GM12878 (cell line): ENCODE results near the gene DVL2. TPM values are rescaled to one million over a fixed set of nuclear protein-coding genes. Genes with fewer than 3 reads are reported as not detected.

Source experiments
- BMI1 ChIP-seq: fragments of 450-650 bp; IDR thresholded peaks from 2 replicates; pipeline ENCODE4 v1.6.1; 2016; ENCODE audit warnings: mild to moderate bottlenecking, moderate library complexity, borderline replicate concordance
- CBX3 ChIP-seq: fragments of 200-600 bp; sonication (generic); IDR thresholded peaks from 2 replicates; pipeline ENCODE4 v1.6.1; 2016; ENCODE audit warnings: low read depth, borderline replicate concordance
- CHD2 ChIP-seq: IDR thresholded peaks from 2 replicates; pipeline ENCODE4 v1.6.1; 2011; ENCODE audit warnings: low read depth, low read length, improper control_type of control experiment, borderline replicate concordance
- CUX1 ChIP-seq: IDR thresholded peaks from 2 replicates; pipeline ENCODE4 v1.6.1; 2012; ENCODE audit warnings: improper control_type of control experiment, low read depth, low read length; ENCODE audit not compliant: insufficient replicate concordance
- ESRRA ChIP-seq: IDR thresholded peaks from 2 replicates; pipeline ENCODE4 v1.6.1; 2012; ENCODE audit warnings: mild to moderate bottlenecking, low read length, improper control_type of control experiment
- FOS ChIP-seq: IDR thresholded peaks from 3 replicates; pipeline ENCODE4 v1.6.1; 2011; ENCODE audit warnings: borderline replicate concordance; ENCODE audit not compliant: insufficient read length; ENCODE audit errors: extremely low read depth
- HCFC1 ChIP-seq: fragments of 150-350 bp; IDR thresholded peaks from 2 replicates; pipeline ENCODE4 v1.6.1; 2014; ENCODE audit warnings: low read length
- IKZF2 ChIP-seq, 2 experiments: fragments of 450-650 bp; IDR thresholded peaks; 2 replicates each; pipeline ENCODE4 v1.6.1; 2017; ENCODE audit warnings: mild to moderate bottlenecking in 2 of 2, moderate library complexity in 2 of 2
- KLF5 ChIP-seq: fragments of 450-650 bp; IDR thresholded peaks from 2 replicates; pipeline ENCODE4 v1.6.1; 2014; ENCODE audit warnings: mild to moderate bottlenecking; ENCODE audit not compliant: partially characterized antibody
- LARP7 ChIP-seq: fragments of 450-650 bp; IDR thresholded peaks from 2 replicates; pipeline ENCODE4 v1.6.1; 2017; ENCODE audit warnings: mild to moderate bottlenecking
- MEF2B ChIP-seq: fragments of 450-650 bp; IDR thresholded peaks from 2 replicates; pipeline ENCODE4 v1.6.1; 2018; ENCODE audit warnings: mild to moderate bottlenecking, moderate library complexity; ENCODE audit not compliant: partially characterized antibody, poor library complexity, severe bottlenecking
- PKNOX1 ChIP-seq: fragments of 450-650 bp; IDR thresholded peaks from 2 replicates; pipeline ENCODE4 v1.6.1; 2016; ENCODE audit warnings: mild to moderate bottlenecking
- PRDM15 ChIP-seq: fragments of 450-650 bp; formaldehyde crosslinking; IDR thresholded peaks from 2 replicates; pipeline ENCODE4 v1.4.0; 2020; ENCODE audit warnings: mild to moderate bottlenecking, moderate library complexity
- RBBP5 ChIP-seq: fragments of 200-600 bp; sonication (generic); conservative IDR thresholded peaks from 2 replicates; pipeline ENCODE4 v1.6.1; 2016
- RELB ChIP-seq: fragments of 450-650 bp; IDR thresholded peaks from 2 replicates; pipeline ENCODE4 v1.6.1; 2017; ENCODE audit warnings: low read depth, mild to moderate bottlenecking, moderate library complexity
- SUZ12 ChIP-seq: fragments of 200-600 bp; sonication (generic); IDR thresholded peaks from one replicate; pipeline ENCODE4 v1.6.1; 2018; ENCODE audit warnings: antibody characterized with exemption, mild to moderate bottlenecking; ENCODE audit not compliant: unreplicated experiment
- WRNIP1 ChIP-seq: IDR thresholded peaks from 2 replicates; pipeline ENCODE4 v1.6.1; 2011; ENCODE audit warnings: low read depth, low read length, improper control_type of control experiment, borderline replicate concordance
- ZNF24 ChIP-seq: fragments of 450-650 bp; IDR thresholded peaks from 2 replicates; pipeline ENCODE4 v1.6.1; 2017; ENCODE audit warnings: antibody characterized with exemption, mild to moderate bottlenecking
- polyA plus RNA-seq, 11 experiments: library from polyadenylated mRNA; depleted of rRNA in 4 of 11; unstranded in 6 of 11; stranded (reverse) in 5 of 11; fragments of >200 nt; fragmentation: Nextera tagmentation in 4 of 11; fragmentation: Illumina TruSeq in 1 of 11; extraction: Ambion mirVana in 4 of 11; extraction: Trizol in 1 of 11; gene quantifications; 1 replicate in 1 of 11; 2 replicates in 10 of 11; pipeline versions ENCODE4 v1.2.1 to v1.2.3, GENCODE V29; 2011 to 2016; ENCODE audit warnings: inconsistent platforms in 2 of 11, missing spikeins in 2 of 11, low read depth in 1 of 11
- total RNA-seq, 4 experiments: library from RNA; depleted of rRNA in 3 of 4; stranded (reverse); fragments of >200 nt in 3 of 4; fragmentation: Illumina TruSeq in 1 of 4; extraction: Trizol in 1 of 4; gene quantifications; 2 replicates each; pipeline versions ENCODE4 v1.2.1 to v1.2.3, GENCODE V29; 2013 to 2021

The DVL2 gene
- total and polyA plus RNA-seq, 10 of the 15 experiments (the other 5 are each of a cell fraction or from before 2014, with no cell fraction given): 0.97 to 44.8 (median 23.2) TPM

GRCh38 chr17:7213895-7214299 is 20.4 kb downstream of the DVL2 start (continued):
- TF ChIP-seq MEF2B: peak; percentile 68
- TF ChIP-seq FOS: no peak
- no peak for TF ChIP-seq RBBP5
- no peak for TF ChIP-seq PKNOX1
- TF ChIP-seq ESRRA: no peak
- no peak for TF ChIP-seq CBX3
- TF ChIP-seq ZNF24: no peak
- TF ChIP-seq WRNIP1: no peak
- TF ChIP-seq CUX1: no peak
- no peak for TF ChIP-seq KLF5
- no peak for TF ChIP-seq SUZ12
- TF ChIP-seq LARP7: peak; percentile 43; the same call in 1 of the 2 replicates
- TF ChIP-seq IKZF2 (IDR thresholded peaks at IDR 0.05): 0 out of 4 replicates have a peak, but pooled peaks of 1 of the 2 experiments have one; percentile 6
- TF ChIP-seq RELB: no peak
- TF ChIP-seq BMI1: peak; percentile 94
- TF ChIP-seq HCFC1: 0 out of 2 replicates have a peak, but pooled peaks have one; percentile 10
- no peak for TF ChIP-seq PRDM15 (CRISPR knock-in tag)
- peak; percentile 53; the same call in 1 of the 2 replicates for TF ChIP-seq CHD2
